ENCODE results near the gene SNX9. TPM values are rescaled to one million over a fixed set of nuclear protein-coding genes. Genes with fewer than 3 reads are reported as not detected.
"Not testable (repeated sequence)": the region's sequence is repeated elsewhere in the genome, so short reads cannot be mapped to it uniquely, and the experiment has no call there.

SNX9 gene
- total and polyA plus RNA-seq, 7 donors, result 42.6 to 72.6 (median 63.0) TPM

DNA sequence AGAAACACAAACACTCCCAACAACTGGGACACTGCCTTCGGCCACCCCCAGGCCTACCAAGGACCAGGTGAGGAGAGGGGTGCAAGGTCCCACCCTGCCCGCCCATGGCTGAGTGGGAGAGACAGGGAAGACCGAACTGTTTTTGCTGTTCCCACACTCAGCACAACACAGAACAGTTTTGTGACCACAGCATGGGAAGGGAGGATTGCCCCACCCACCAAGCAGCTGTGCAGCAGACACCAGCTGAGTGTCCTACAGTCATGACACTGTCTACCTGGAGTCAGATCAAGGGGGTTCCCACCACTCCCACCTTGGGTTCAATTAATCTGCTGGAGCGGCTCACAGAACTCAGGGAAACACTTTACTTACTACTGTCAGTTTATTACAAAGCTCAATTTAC lies 73.9 kb downstream of the SNX9 start:
- TF ChIP-seq, protein P1, sequence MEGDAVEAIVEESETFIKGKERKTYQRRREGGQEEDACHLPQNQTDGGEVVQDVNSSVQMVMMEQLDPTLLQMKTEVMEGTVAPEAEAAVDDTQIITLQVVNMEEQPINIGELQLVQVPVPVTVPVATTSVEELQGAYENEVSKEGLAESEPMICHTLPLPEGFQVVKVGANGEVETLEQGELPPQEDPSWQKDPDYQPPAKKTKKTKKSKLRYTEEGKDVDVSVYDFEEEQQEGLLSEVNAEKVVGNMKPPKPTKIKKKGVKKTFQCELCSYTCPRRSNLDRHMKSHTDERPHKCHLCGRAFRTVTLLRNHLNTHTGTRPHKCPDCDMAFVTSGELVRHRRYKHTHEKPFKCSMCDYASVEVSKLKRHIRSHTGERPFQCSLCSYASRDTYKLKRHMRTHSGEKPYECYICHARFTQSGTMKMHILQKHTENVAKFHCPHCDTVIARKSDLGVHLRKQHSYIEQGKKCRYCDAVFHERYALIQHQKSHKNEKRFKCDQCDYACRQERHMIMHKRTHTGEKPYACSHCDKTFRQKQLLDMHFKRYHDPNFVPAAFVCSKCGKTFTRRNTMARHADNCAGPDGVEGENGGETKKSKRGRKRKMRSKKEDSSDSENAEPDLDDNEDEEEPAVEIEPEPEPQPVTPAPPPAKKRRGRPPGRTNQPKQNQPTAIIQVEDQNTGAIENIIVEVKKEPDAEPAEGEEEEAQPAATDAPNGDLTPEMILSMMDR (IDR thresholded peaks at IDR 0.05), result no peak
- TF ChIP-seq POLR2A (IDR thresholded peaks at IDR 0.05), result no peak
- no peak for TF ChIP-seq POLR2AphosphoS5 (IDR thresholded peaks at IDR 0.05)
- no peak for TF ChIP-seq EP300 (IDR thresholded peaks at IDR 0.05)
- Histone ChIP-seq H3K4me1 (no peaks in the 10 kb centered on the region), H3K36me3 (peaks cover 0 to 47% (median 15%) of the 10 kb centered on the region in 4 donors), H3K27me3 (no peaks in the 10 kb centered on the region), H3K4me3 (no peak overlapping the region), H3K27ac (no peak overlapping the region), H3K9me3 (no peaks in the 10 kb centered on the region)
- intact Hi-C loops (cut with DNase I), result no loop called here
- 94% methylated on average over 4 of the region's 4 CpGs for WGBS, 2 donors
- DNase-seq, result no peak

DNA sequence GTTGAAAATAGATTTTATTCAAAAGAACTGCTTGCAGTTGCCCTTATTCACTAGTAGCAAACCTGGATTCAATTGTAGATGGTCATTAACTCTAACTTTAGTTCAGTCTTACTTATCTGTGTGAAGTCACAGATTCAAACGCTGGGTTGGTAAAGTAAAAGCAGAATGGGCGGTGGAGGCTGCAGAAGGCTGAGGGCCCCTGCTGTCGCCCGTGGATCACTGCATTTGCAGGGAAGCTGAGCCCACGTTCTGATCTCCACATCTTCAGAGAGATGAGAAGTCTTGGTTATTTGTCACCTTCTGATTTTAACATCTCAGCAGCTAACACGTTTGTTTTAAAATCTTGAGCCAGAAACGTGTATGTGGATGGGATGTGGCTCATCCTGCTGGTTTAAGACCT lies 75.1 kb downstream of the SNX9 start:
- H3K27me3 ChIP-seq, result no peaks in the 10 kb centered on the region
- TF ChIP-seq POLR2A (IDR thresholded peaks at IDR 0.05) (no peak), POLR2AphosphoS5 (IDR thresholded peaks at IDR 0.05) (no peak), EP300 (IDR thresholded peaks at IDR 0.05) (no peak)
- TF ChIP-seq, protein P1 (IDR thresholded peaks at IDR 0.05), result no peak
- no peak for DNase-seq
- no peak overlapping the region for H3K27ac ChIP-seq
- H3K36me3 ChIP-seq, result peaks cover 0 to 58% (median 17%) of the 10 kb centered on the region in 4 donors
- no peak overlapping the region for H3K4me3 ChIP-seq
- no peaks in the 10 kb centered on the region for H3K4me1 ChIP-seq
- 73 to 82% methylated on average over 7 of the region's 7 CpGs for WGBS, 2 donors
- no peaks in the 10 kb centered on the region for H3K9me3 ChIP-seq
- intact Hi-C loops (cut with DNase I), result no loop called here

DNA sequence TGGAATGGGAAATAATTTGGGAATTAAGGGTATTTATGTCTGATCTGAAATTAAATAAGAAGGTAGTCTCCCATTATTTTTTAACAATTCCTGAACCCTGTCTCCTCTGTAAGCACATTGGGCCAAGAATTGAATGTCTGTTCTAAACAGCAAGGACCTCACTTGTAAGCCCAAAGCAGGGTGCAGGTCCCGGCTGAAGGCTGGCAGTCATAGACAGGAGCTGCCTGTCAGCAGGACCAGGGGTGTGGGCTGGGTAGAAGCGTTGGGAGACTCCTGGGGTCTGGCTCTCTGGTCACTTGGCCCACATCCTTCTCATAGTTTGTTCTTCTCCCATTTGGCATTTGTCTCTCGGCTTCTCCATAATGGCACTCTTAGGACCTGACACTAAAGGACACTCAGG lies 75.6 kb downstream of the SNX9 start:
- no peak for DNase-seq
- no peak overlapping the region for H3K27ac ChIP-seq
- no peaks in the 10 kb centered on the region for H3K9me3 ChIP-seq
- 92 to 95% methylated on average over 3 of the region's 3 CpGs for WGBS, 2 donors
- H3K36me3 ChIP-seq, result peaks cover 0 to 63% (median 19%) of the 10 kb centered on the region in 4 donors
- intact Hi-C loops (cut with DNase I), result no loop called here
- H3K27me3 ChIP-seq, result no peaks in the 10 kb centered on the region
- TF ChIP-seq, protein P1 (IDR thresholded peaks at IDR 0.05), result no peak
- TF ChIP-seq POLR2A (IDR thresholded peaks at IDR 0.05) (no peak), EP300 (IDR thresholded peaks at IDR 0.05) (no peak), POLR2AphosphoS5 (IDR thresholded peaks at IDR 0.05) (no peak)
- no peaks in the 10 kb centered on the region for H3K4me1 ChIP-seq
- H3K4me3 ChIP-seq, result no peak overlapping the region

DNA sequence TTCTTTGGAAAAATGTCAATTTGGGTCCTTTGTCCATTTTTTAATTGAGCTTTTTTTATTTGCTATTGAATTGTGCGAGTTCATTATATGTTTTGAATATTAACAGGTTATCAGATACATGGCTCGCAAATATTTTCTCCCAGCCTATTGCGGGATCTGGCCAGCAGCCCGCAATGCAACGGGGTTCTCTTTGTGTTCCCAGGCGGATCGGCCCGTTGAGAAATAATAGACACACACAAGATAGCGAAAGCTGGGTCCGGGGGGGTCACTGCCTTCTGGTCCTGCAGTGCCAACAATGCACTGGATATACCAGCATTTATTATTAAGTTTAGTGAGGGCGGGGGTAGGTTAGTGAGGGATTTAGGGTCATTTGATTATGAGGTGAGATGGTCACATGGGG lies 77.2 kb downstream of the SNX9 start:
- H3K27ac ChIP-seq, result not testable (repeated sequence)
- 91 to 95% methylated on average over 10 of the region's 11 CpGs for WGBS, 2 donors
- H3K36me3 ChIP-seq, result peaks cover 0 to 77% (median 20%) of the 10 kb centered on the region in 4 donors

DNA sequence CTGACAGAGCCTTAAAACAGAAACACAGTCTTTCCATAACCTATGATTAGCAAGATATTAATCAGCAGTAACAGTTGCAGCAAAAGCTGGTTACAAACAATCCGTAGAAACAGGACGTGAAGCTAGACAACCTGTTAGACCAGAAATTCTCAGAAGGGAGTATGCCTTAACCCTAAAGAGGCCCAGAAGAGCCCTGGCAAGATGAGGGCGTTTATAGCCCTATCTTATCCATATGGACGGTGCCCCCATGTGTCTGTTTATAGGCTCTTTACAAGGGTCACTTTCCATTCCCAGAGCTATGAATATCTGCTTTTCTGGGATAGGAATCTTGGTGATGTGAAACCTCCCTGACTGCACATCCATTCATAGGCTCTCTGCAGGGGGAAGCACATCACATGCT lies 77.7 kb downstream of the SNX9 start:
- H3K4me3 ChIP-seq; H3K27me3 ChIP-seq; H3K27ac ChIP-seq; H3K4me1 ChIP-seq; intact Hi-C loops (cut with DNase I); DNase-seq; H3K9me3 ChIP-seq: not testable (repeated sequence)
- 24 to 58% methylated on average over 4 of the region's 4 CpGs for WGBS, 2 donors
- peaks cover 0 to 82% (median 20%) of the 10 kb centered on the region in 4 donors for H3K36me3 ChIP-seq

More for the DNA sequence above, 77.2 kb downstream of the SNX9 start:
- intact Hi-C loops (cut with DNase I); H3K4me1 ChIP-seq; H3K27me3 ChIP-seq; H3K9me3 ChIP-seq; DNase-seq; H3K4me3 ChIP-seq: not testable (repeated sequence)

DNA sequence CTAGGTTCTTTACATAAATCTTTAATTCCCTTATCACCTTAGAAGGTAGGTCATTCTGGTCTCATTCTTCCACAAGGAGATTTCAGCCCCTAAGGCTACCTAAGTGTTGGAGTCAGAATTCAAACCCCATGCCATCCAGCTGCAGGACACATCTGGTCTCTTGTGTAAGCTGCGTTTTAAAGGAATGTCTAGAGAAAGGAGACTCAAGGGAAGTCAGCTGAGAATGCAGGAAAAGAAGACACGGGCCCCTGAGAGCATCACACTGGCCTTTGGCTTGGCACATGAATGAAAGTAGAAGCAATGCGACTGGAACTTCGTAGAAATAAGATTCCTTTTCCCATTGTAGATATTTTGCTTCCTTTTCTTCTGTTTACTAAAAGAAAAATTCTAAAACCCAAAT lies 82.0 kb downstream of the SNX9 start:
- Histone ChIP-seq H3K27me3 (no peaks in the 10 kb centered on the region), H3K9me3 (no peaks in the 10 kb centered on the region), H3K4me3 (no peak overlapping the region), H3K4me1 (no peaks in the 10 kb centered on the region), H3K36me3 (peaks cover 0 to 76% (median 16%) of the 10 kb centered on the region in 4 donors), H3K27ac (no peak overlapping the region)
- TF ChIP-seq POLR2A (IDR thresholded peaks at IDR 0.05) (no peak), POLR2AphosphoS5 (IDR thresholded peaks at IDR 0.05) (no peak), EP300 (IDR thresholded peaks at IDR 0.05) (no peak)
- TF ChIP-seq, protein P1 (IDR thresholded peaks at IDR 0.05), result no peak
- WGBS, 2 donors, result 85 to 92% methylated on average over 4 of the region's 4 CpGs
- intact Hi-C loops (cut with DNase I), result no loop called here
- no peak for DNase-seq
